HG03432 (cell line): ENCODE data around the gene MYOG.

Source experiments
- ATAC-seq: cut with Tn5 transposase; IDR thresholded peaks from one replicate; pipeline ENCODE4 v1.9.1; 2021; ENCODE audit warnings: mild to moderate bottlenecking, moderate library complexity; ENCODE audit not compliant: unreplicated experiment

MYOG gene

GRCh38 chr1:203117611-203118575 lies 32.1 kb upstream of the MYOG start:
- ATAC-seq: no peak

- no peak for ATAC-seq
Measured at GRCh38 chr1:203116091-203116820, 30.4 kb upstream of the MYOG start.

GRCh38 chr1:203114202-203114601 lies 28.4 kb upstream of the MYOG start:
- no peak for ATAC-seq

GRCh38 chr1:203113308-203113707 lies 27.5 kb upstream of the MYOG start:
- no peak for ATAC-seq

- ATAC-seq: no peak
Measured at GRCh38 chr1:203112475-203112874, 26.7 kb upstream of the MYOG start.

- no peak for ATAC-seq
Measured at GRCh38 chr1:203104789-203105390, 19.1 kb upstream of the MYOG start.

- ATAC-seq: no peak
Measured at GRCh38 chr1:203103829-203104495, 18.1 kb upstream of the MYOG start.

GRCh38 chr1:203103216-203103615 lies 17.4 kb upstream of the MYOG start:
- no peak for ATAC-seq

- ATAC-seq: no peak
Measured at GRCh38 chr1:203101813-203102634, 16.2 kb upstream of the MYOG start.

GRCh38 chr1:203100516-203100869 lies 14.7 kb upstream of the MYOG start:
- ATAC-seq: no peak

- ATAC-seq: no peak
Measured at GRCh38 chr1:203099805-203100515, 14.1 kb upstream of the MYOG start.

- no peak for ATAC-seq
Measured at GRCh38 chr1:203098914-203099520, 13.2 kb upstream of the MYOG start.

- no peak for ATAC-seq
Measured at GRCh38 chr1:203098445-203098844, 12.6 kb upstream of the MYOG start.

GRCh38 chr1:203097001-203097400 lies 11.2 kb upstream of the MYOG start:
- ATAC-seq: no peak

GRCh38 chr1:203096566-203096965 lies 10.8 kb upstream of the MYOG start:
- no peak for ATAC-seq

- no peak for ATAC-seq
Measured at GRCh38 chr1:203095061-203095690, 9.4 kb upstream of the MYOG start.

GRCh38 chr1:203093754-203094410 lies 8.1 kb upstream of the MYOG start:
- no peak for ATAC-seq

GRCh38 chr1:203091761-203092330 lies 6.0 kb upstream of the MYOG start:
- no peak for ATAC-seq
